ENCODE data around the gene CCL25. TPM values are rescaled to one million over a fixed set of nuclear protein-coding genes. Genes with fewer than 3 reads are reported as not detected.

CCL25 gene
- polyA plus RNA-seq, 1 donor from 2014 or later: 1.9 TPM

- TF ChIP-seq EP300 (conservative IDR thresholded peaks at IDR 0.05; ENCODE audit: poor library complexity, severe bottlenecking) (no peak), POLR2AphosphoS5 (IDR thresholded peaks at IDR 0.05) (no peak)
- TF ChIP-seq, protein P1, sequence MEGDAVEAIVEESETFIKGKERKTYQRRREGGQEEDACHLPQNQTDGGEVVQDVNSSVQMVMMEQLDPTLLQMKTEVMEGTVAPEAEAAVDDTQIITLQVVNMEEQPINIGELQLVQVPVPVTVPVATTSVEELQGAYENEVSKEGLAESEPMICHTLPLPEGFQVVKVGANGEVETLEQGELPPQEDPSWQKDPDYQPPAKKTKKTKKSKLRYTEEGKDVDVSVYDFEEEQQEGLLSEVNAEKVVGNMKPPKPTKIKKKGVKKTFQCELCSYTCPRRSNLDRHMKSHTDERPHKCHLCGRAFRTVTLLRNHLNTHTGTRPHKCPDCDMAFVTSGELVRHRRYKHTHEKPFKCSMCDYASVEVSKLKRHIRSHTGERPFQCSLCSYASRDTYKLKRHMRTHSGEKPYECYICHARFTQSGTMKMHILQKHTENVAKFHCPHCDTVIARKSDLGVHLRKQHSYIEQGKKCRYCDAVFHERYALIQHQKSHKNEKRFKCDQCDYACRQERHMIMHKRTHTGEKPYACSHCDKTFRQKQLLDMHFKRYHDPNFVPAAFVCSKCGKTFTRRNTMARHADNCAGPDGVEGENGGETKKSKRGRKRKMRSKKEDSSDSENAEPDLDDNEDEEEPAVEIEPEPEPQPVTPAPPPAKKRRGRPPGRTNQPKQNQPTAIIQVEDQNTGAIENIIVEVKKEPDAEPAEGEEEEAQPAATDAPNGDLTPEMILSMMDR (IDR thresholded peaks at IDR 0.05; ENCODE audit: poor library complexity, severe bottlenecking): no peak
- no peaks in the 10 kb centered on the region for H3K27me3 ChIP-seq (ENCODE audit: insufficient read depth, low read depth, low read length)
- no peak overlapping the region for H3K4me3 ChIP-seq (ENCODE audit: low read length)
- peaks cover 3% of the 10 kb centered on the region for H3K36me3 ChIP-seq (ENCODE audit: insufficient read depth, low read length)
- no peak overlapping the region for H3K9ac ChIP-seq (ENCODE audit: low read length)
- no peaks in the 10 kb centered on the region for H3K79me2 ChIP-seq (replicated peaks; ENCODE audit: insufficient read depth, low read length)
- H3K4me2 ChIP-seq (ENCODE audit: low read length): no peak overlapping the region
- no peaks in the 10 kb centered on the region for H3F3A ChIP-seq (ENCODE audit: insufficient read depth, low read length, poor library complexity, severe bottlenecking)
- no peaks in the 10 kb centered on the region for H3K9me2 ChIP-seq (ENCODE audit: insufficient read depth, low read length)
- no peak overlapping the region for H2AFZ ChIP-seq (ENCODE audit: low read depth, low read length)
- H4K20me1 ChIP-seq (ENCODE audit: insufficient read depth): no peaks in the 10 kb centered on the region
- H3K27ac ChIP-seq (ENCODE audit: low read length): no peak overlapping the region
- H3K9me3 ChIP-seq (ENCODE audit: low read length): no peaks in the 10 kb centered on the region
Measured at GRCh38 chr19:8110931-8111330, 58.4 kb downstream of the CCL25 start.

- H2AFZ ChIP-seq (ENCODE audit: low read depth, low read length): no peak overlapping the region
- no peaks in the 10 kb centered on the region for H3F3A ChIP-seq (ENCODE audit: insufficient read depth, low read length, poor library complexity, severe bottlenecking)
- no peak overlapping the region for H3K9ac ChIP-seq (ENCODE audit: low read length)
- H3K4me2 ChIP-seq (ENCODE audit: low read length): no peak overlapping the region
- no peak overlapping the region for H3K27ac ChIP-seq (ENCODE audit: low read length)
- no peaks in the 10 kb centered on the region for H3K79me2 ChIP-seq (replicated peaks; ENCODE audit: insufficient read depth, low read length)
- no peaks in the 10 kb centered on the region for H3K9me2 ChIP-seq (ENCODE audit: insufficient read depth, low read length)
- no peaks in the 10 kb centered on the region for H4K20me1 ChIP-seq (ENCODE audit: insufficient read depth)
- no peaks in the 10 kb centered on the region for H3K27me3 ChIP-seq (ENCODE audit: insufficient read depth, low read depth, low read length)
- H3K4me3 ChIP-seq (ENCODE audit: low read length): no peak overlapping the region
- no peaks in the 10 kb centered on the region for H3K36me3 ChIP-seq (ENCODE audit: insufficient read depth, low read length)
- TF ChIP-seq EZH2 (IDR thresholded peaks at IDR 0.05; ENCODE audit: borderline replicate concordance, insufficient read depth, low read length, poor library complexity, severe bottlenecking) (no peak), EP300 (conservative IDR thresholded peaks at IDR 0.05; ENCODE audit: poor library complexity, severe bottlenecking) (no peak), SMC3 (conservative IDR thresholded peaks at IDR 0.05; ENCODE audit: poor library complexity) (no peak), POLR2AphosphoS5 (IDR thresholded peaks at IDR 0.05) (no peak), MXI1 (conservative IDR thresholded peaks at IDR 0.05; ENCODE audit: poor library complexity, severe bottlenecking) (no peak), RAD21 (conservative IDR thresholded peaks at IDR 0.05) (no peak), TAF1 (IDR thresholded peaks at IDR 0.05; ENCODE audit: low read depth) (no peak)
- TF ChIP-seq, protein P1 (IDR thresholded peaks at IDR 0.05; ENCODE audit: poor library complexity, severe bottlenecking): no peak
- TF ChIP-seq, protein P2, sequence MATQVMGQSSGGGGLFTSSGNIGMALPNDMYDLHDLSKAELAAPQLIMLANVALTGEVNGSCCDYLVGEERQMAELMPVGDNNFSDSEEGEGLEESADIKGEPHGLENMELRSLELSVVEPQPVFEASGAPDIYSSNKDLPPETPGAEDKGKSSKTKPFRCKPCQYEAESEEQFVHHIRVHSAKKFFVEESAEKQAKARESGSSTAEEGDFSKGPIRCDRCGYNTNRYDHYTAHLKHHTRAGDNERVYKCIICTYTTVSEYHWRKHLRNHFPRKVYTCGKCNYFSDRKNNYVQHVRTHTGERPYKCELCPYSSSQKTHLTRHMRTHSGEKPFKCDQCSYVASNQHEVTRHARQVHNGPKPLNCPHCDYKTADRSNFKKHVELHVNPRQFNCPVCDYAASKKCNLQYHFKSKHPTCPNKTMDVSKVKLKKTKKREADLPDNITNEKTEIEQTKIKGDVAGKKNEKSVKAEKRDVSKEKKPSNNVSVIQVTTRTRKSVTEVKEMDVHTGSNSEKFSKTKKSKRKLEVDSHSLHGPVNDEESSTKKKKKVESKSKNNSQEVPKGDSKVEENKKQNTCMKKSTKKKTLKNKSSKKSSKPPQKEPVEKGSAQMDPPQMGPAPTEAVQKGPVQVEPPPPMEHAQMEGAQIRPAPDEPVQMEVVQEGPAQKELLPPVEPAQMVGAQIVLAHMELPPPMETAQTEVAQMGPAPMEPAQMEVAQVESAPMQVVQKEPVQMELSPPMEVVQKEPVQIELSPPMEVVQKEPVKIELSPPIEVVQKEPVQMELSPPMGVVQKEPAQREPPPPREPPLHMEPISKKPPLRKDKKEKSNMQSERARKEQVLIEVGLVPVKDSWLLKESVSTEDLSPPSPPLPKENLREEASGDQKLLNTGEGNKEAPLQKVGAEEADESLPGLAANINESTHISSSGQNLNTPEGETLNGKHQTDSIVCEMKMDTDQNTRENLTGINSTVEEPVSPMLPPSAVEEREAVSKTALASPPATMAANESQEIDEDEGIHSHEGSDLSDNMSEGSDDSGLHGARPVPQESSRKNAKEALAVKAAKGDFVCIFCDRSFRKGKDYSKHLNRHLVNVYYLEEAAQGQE (IDR thresholded peaks at IDR 0.05; ENCODE audit: borderline replicate concordance): no peak
- no peaks in the 10 kb centered on the region for H3K9me3 ChIP-seq (ENCODE audit: low read length)
Measured at GRCh38 chr19:8111376-8111775, 58.8 kb downstream of the CCL25 start.

Other genes with a start within 250 kb of the CCL25 start
- gene EVI5L, start 222.5 kb upstream of the CCL25 start, polyA plus RNA-seq: 50.6 and 65.1 TPM in 2 replicates
- gene PRR36, start 178.4 kb upstream of the CCL25 start, polyA plus RNA-seq: 2.5 and 2.7 TPM in 2 replicates
- not detected in 2 replicates for gene LRRC8E, start 164.2 kb upstream of the CCL25 start, polyA plus RNA-seq
- gene MAP2K7, start 148.9 kb upstream of the CCL25 start, polyA plus RNA-seq: 9.2 and 13.4 TPM in 2 replicates
- not detected in 2 replicates for gene TGFBR3L, start 137.9 kb upstream of the CCL25 start, polyA plus RNA-seq
- gene SNAPC2, start 132.4 kb upstream of the CCL25 start, polyA plus RNA-seq: 12.8 and 13.2 TPM in 2 replicates
- gene CTXN1, start 126.6 kb upstream of the CCL25 start, polyA plus RNA-seq: 24.7 and 34.1 TPM in 2 replicates
- gene TIMM44, start 109.1 kb upstream of the CCL25 start, polyA plus RNA-seq: 48.3 and 56.7 TPM in 2 replicates
- gene ELAVL1, start 47.1 kb upstream of the CCL25 start, polyA plus RNA-seq: 18.4 and 19.1 TPM in 2 replicates
- gene FBN3, start 96.8 kb downstream of the CCL25 start, polyA plus RNA-seq: 32.7 and 52.7 TPM in 2 replicates
- gene CERS4, start 156.6 kb downstream of the CCL25 start, polyA plus RNA-seq: 55.5 and 59.3 TPM in 2 replicates